OCI-LY1 (cell line): ENCODE data around the gene SEL1L3.

Source experiments
- CTCF ChIP-seq: fragments of 200-600 bp; sonication (generic), shearing (Covaris generic); IDR thresholded peaks from 2 replicates; pipeline ENCODE4 v1.5.1; 2017; ENCODE audit warnings: mild to moderate bottlenecking, antibody characterized with exemption, low read length, moderate library complexity, mixed read lengths
- EZH2 ChIP-seq: fragments of 200-600 bp; sonication (generic), shearing (Covaris generic); IDR thresholded peaks from 2 replicates; pipeline ENCODE4 v1.8.0; 2017; ENCODE audit warnings: borderline replicate concordance, mixed run types, mild to moderate bottlenecking, antibody characterized with exemption, low read length, moderate library complexity, mixed read lengths

- TF ChIP-seq CTCF (no peak), EZH2 (no peak)
Observed at GRCh38 chr4:25723409-25723808, 139.4 kb downstream of the SEL1L3 start.
